GM12875 (cell line): ENCODE results near the gene TXNDC8.

Experiments used
- H3K4me3 ChIP-seq: one replicate; pipeline ENCODE4 v1.5.1; 2011; ENCODE audit warnings: low read depth, low read length, control low read depth
- CTCF ChIP-seq: IDR thresholded peaks from 2 replicates; pipeline ENCODE4 v1.5.1; 2011; ENCODE audit warnings: low read depth, mild to moderate bottlenecking, control low read depth, inconsistent platforms, low read length, moderate library complexity, borderline replicate concordance; ENCODE audit not compliant: insufficient read depth

Gene TXNDC8

GRCh38 chr9:110282739-110283081 lies 55.0 kb downstream of the TXNDC8 start:
- no peak overlapping the region for H3K4me3 ChIP-seq
- TF ChIP-seq CTCF = no peak

GRCh38 chr9:110282018-110282738 lies 55.5 kb downstream of the TXNDC8 start:
- no peak for TF ChIP-seq CTCF
- H3K4me3 ChIP-seq = no peak overlapping the region

- no peak overlapping the region for H3K4me3 ChIP-seq
- TF ChIP-seq CTCF = no peak
These were observed 59.5 kb downstream of the TXNDC8 start for GRCh38 chr9:110278080-110278707.

GRCh38 chr9:110276781-110277180 lies 60.9 kb downstream of the TXNDC8 start:
- no peak overlapping the region for H3K4me3 ChIP-seq
- TF ChIP-seq CTCF = no peak

GRCh38 chr9:110270211-110270995 lies 67.3 kb downstream of the TXNDC8 start:
- no peak overlapping the region for H3K4me3 ChIP-seq
- no peak for TF ChIP-seq CTCF

GRCh38 chr9:110266795-110267194 lies 70.9 kb downstream of the TXNDC8 start:
- H3K4me3 ChIP-seq = no peak overlapping the region
- no peak for TF ChIP-seq CTCF
